Stimulated activated CD8-positive, alpha-beta memory T cell treated with anti-CD3 and anti-CD28 coated beads, Interleukin-15, amount 100 ng/mL, for 4 hours (primary cell): ENCODE results near the gene SCN4A.
"Not testable (repeated sequence)": the region's sequence is repeated elsewhere in the genome, so short reads cannot be mapped to it uniquely, and the experiment has no call there.

Experiments
- DNase-seq, 2 donors: peaks; one replicate each; pipeline ENCODE4 v3.0.0-alpha.2; 2020; ENCODE audit warnings: low read depth in 2 of 2

The SCN4A gene

GRCh38 chr17:63972796-63973195, at the start of gene SCN4A:
TSS of gene SCN4A (minus strand) at chr17:63972918. CDS start at chr17:63972841, 77 bp downstream.
- no peak for DNase-seq

DNA sequence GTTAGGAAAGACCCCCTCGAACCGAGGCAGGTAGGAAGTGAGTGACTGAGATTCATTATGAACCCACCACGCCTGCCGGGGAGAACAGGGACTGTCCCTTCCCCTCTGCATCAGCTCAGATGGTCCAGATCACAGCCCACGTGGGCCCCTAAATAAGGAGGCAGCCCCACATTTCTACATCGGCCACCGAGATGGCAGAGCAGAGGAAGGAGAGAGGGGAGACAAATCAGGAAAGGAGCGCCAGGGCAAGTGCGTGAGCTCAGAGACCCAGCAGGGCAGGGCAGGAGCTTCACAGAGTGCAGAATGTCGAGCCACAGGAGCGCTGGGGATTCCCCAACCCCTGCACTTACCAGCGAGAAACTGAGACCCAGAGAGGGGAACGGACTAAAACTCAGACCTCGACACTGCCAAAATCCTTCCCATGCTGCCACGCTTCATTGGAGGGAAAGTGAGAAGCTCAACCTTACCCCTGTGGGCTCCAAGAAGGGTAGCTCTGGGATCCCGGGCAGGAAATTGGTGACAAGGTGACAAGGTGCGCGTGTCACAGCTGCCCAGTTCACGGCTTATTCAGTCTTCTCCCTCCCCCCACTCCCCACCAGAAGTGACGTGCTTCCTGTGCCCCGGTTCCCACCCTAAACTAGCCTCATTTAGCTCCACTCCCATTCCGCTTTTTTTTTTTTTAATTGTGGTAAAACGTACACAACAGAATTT, 47.5 kb upstream of the SCN4A start, which contains the start of gene ICAM2:
Gene ICAM2, minus strand, starts transcription at position 578 of the 711 bp plus-strand sequence. CDS start 13,942 bp downstream, outside the sequence.
- DNase-seq = peak; percentile 77 to 87

DNA sequence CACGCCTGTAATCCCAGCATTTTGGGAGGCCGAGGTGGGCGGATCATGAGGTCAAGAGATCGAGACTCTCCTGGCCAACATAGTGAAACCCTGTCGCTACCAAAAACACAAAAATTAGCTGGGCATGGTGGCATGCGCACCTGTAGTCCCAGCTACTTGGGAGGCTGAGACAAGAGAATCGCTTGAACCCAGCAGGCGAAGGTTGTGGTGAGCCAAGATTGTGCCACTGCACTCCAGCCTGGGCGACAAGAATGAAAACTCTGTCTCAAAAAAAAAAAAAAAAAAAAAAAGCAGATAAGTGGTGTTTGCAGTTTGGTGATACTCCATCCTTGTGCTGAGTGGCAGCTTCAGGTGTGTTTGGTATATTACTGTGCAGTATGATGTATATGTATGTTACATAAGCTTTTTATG, 46.8 kb upstream of the SCN4A start:
- not testable (repeated sequence) for DNase-seq

DNA sequence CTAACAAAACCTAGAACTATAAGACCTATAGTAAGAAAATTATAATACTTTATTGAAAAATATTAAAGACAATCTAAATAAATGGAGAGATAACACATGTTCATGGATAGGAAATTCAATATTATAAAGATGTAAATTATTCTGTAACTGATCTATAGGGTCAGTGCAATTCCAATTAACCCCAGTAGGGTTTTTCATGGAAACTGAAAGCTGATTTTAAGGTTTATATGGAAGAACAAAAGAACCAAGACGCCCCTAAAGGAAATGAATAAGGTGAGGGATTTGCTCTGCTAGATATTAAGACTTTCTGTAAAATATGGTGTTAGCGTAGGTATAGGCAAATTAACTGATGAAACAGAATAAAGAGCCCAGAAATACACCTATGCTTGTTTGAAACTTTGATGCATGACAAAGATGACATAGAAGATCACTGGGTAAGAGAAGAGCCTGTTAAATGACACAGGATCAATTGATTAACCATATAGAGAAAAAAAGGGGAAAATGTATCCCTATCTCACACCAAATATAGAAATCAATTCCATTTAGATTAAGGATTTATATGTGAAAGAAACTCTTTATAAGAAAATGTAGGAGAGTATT, 44.8 kb upstream of the SCN4A start:
- DNase-seq = no peak

DNA sequence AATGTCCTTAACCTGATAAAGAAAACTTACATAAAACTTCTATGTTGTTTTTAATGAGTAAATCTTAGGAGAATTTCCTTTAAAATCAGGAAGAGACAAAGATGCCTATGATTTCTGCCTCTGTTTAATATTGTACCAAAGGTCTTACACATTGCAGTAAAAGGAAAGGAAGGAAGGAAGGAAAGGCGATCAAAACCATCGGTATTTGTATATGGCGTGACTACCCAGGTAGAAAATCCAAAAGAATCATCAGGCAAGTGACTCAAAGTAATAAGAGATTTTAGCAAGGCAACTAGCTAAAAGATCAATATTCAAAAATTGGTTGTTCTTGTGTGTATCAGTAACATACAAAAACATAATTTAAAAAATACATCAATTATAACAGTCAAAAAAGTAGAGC, 44.3 kb upstream of the SCN4A start:
- no peak for DNase-seq

DNA sequence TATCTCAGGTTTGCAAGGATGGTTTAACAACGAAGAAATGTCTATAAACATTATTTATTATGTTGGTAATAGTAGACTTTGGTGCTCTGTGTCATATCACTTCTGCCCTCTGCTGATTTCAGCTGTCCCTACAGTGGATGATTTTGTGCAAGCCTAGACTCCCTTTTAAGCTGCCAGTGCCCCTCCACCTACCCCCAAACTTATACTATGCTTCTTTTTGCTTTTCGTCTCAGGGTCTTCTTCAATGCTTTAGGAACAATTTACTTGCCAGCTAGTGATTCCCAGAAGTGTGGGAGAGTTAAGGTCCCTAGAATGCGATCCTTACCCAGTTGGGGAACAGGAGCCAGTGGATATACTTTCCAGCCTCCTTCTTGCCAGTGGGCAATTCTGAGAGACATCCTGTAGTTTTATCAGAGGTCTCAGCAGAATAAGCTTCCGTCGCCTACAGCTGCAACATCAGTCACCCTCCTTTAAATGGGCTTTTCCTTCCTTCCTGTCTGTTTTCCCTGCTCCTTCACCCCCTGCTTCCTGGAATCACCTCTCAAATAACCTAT, 43.6 kb upstream of the SCN4A start:
- no peak for DNase-seq

GRCh38 chr17:64015447-64015846, 42.7 kb upstream of the SCN4A start:
- no peak for DNase-seq

DNA sequence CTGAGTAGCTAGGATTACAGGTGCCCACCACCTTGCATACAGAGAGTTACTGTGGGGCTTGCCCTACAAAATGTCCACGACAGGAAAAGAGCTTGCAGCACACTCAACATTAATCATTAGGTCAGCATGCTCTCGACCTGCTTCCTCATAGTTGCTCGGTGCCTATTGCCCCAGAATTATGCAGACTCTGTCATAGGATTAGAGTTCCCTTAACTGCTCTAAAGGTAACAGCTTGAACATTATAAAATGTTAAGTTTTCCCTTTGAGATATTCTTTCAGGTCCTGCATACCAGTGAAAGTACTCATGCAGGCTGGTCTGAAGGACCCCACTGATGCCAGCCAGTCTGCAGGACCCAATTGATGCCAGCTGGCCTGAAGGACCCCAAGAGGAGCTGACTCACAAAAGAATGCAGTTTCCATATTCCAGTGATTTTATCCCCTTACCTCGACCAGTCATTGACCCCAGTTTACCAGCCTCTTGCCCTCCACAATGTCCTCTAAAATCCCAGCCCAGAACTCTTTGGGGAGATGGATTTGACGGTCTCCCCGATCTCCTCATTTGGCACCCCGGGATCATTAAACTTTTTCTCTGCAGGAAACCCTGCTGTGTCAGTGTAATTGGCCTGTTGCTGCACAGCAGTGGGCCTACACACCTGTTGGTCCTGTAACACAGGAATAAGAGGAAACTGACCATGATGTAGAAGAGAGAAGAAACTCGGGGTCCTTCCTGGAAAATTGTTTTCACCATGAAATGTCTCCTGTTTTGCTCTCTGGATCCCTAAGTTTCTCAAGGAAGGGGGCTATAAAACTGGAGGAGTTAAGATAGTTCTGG, 37.1 kb upstream of the SCN4A start:
- DNase-seq = no peak

- DNase-seq = no peak
Observed at GRCh38 chr17:64008830-64009229, 36.1 kb upstream of the SCN4A start.

GRCh38 chr17:64008346-64008745, 35.6 kb upstream of the SCN4A start:
- DNase-seq = no peak

- no peak for DNase-seq
Observed at GRCh38 chr17:64007838-64008282, 35.1 kb upstream of the SCN4A start.

DNA sequence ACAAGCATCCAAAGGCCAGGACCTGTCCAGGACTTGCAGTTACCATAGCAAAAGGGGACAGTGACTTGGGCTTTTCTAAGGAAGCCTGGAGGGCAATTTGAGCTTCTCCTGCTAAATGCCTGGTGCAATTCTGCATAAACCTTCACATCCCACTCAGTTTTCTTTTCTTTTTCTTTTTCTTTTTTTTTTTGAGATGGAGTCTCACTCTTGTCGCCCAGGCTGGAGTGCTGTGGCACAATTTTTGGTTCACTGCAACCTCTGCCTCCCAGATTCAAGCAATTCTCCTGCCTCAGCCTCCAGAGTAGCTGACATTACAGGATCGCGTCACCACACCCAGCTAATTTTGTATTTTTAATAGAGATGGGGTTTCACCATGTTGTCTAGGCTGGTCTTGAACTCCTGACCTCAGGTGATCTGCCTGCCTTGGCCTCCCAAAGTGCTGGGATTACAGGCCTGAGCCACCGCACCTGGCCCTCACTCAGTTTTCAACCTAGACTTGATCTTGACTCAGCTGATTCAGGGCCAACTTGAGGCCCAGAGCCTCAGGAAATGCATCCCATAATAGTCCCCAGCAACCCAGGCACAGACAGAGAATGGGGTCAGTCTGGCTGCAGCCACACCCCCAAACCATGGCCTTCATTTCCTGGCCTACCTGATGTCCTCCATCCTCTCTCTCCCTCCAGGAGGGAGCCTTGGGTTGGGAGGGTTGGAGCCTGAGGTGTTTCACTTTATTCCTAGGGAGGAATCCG, 34.5 kb upstream of the SCN4A start:
- not testable (repeated sequence) for DNase-seq

- no peak for DNase-seq
Observed at GRCh38 chr17:64006361-64007088, 33.8 kb upstream of the SCN4A start.

DNA sequence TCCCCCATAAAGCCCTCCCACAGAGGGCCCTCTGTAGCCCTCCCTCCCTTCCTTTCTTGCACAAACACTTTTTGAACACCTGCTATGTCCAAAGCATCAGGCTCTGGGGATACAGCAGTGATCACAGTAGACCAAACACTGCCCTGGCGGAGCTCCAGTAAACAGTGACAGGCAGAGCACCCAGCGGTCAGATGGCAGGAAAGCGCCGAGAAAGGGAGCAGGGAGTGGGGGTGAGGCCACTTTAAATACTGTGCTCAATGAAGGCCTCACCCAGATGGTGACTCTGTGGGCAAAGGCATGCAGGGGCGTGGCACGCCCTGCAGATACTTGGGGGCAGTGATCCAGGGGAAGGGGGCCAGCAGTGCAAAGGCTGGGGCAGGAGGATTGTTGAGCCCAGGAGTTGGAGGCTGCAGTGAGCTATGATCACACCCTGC, 33.0 kb upstream of the SCN4A start:
- DNase-seq = no peak

- DNase-seq = no peak
Observed at GRCh38 chr17:64004903-64005733, 32.4 kb upstream of the SCN4A start.

DNA sequence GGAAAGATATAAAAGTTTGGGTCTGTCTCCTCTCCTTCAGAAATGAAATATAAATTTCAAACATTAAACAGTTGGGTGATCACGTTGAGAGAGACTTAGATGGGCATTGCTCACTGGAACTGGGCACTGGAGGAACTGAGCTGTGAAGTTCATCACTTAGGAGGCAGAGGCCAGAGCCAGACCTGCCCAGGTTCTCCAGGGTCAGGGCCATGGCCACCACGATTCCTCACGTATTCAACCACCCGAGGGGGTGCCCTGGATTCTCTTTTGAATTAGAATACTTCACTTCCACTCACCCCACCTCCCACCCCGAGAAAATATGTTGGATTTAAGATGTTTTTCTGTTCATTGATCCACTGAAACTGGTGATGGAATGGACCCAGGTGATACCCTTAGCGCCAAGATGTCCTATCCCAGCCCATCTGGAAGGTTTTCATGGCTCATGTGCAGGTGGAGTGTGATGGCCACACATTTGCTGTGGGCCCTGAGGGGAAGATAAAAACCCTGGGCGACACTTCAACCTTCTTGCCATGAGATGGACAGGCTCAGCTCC, 31.6 kb upstream of the SCN4A start:
- no peak for DNase-seq

GRCh38 chr17:64003526-64004121, 30.9 kb upstream of the SCN4A start:
- no peak for DNase-seq

DNA sequence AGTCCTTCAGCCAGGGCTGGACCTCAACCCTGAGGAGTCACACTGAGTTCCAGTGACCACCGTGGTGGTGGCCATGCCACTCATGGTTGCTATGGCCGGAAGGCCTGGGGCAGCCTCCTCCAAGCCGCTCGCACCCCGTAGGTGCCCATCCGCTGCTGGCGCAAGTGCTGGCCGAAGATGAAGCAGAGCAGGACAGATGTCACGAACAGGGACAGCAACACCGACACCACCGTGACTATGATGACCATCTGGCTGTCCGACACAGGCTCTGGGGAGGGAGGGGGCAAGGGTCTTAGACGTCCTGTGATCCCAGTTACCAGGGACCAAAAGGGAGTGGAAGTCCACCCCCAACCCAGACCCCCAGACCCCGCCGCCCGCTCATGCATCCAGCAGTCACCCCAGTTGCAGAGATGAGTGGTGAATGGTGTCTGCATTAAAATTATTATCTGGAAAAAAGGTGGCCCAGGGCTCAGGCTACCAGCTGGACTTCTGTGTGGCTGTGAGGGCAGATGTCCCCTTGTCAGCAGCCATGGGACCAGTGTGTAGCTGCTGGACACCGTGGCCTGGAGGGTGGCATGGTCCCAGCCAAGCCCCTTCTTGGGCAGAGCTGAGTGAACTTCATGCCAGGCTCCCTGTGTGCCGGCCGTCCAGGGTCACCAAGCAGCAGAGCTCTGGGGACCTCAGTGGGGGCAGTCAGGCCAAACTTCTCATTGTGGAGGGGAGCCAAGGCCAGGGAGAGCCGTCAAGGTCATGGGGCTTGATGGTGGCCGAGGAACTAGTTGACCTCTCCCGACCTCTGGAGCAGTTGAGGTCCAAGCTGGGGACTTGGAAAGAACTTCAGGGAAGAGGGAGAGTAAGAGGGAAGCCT, 30.2 kb upstream of the SCN4A start:
- no peak for DNase-seq
